Prostate gland (tissue), 2 donors: ENCODE results near the gene ITFG1. TPM values are rescaled to one million over a fixed set of nuclear protein-coding genes. Genes with fewer than 3 reads are reported as not detected.

Experiments used
- DNase-seq: peaks from one replicate; pipeline ENCODE4 v3.0.0-alpha.2; 2019; ENCODE audit warnings: low spot score
- H3K27ac ChIP-seq, 2 donors: fragments of 200-600 bp; sonication (generic); 2 replicates each; pipeline ENCODE4 v1.5.1; 2017 to 2019
- H3K27me3 ChIP-seq: fragments of 200-600 bp; sonication (generic); replicated peaks from 2 replicates; pipeline ENCODE4 v1.5.1; 2019; ENCODE audit not compliant: insufficient read depth
- H3K36me3 ChIP-seq, 2 donors: fragments of 200-600 bp; sonication (generic); 1 replicate in 1 of 2; 2 replicates in 1 of 2; pipeline versions ENCODE4 v1.5.1 to v1.8.1; 2017 to 2019
- H3K4me1 ChIP-seq: fragments of 200-600 bp; sonication (generic); replicated peaks from 2 replicates; pipeline ENCODE4 v1.5.1; 2019
- H3K4me3 ChIP-seq, 2 donors: fragments of 200-600 bp; sonication (generic); 2 replicates each; pipeline ENCODE4 v1.5.1; 2017 to 2019
- H3K9me3 ChIP-seq: fragments of 200-600 bp; sonication (generic); 2 replicates; pipeline ENCODE4 v1.5.1; 2017
- POLR2A ChIP-seq: fragments of 450-650 bp; IDR thresholded peaks from one replicate; pipeline ENCODE4 v1.6.1; 2016; ENCODE audit warnings: antibody characterized with exemption, mild to moderate bottlenecking
- POLR2AphosphoS5 ChIP-seq: sonication (generic); formaldehyde crosslinking; IDR thresholded peaks from one replicate; pipeline ENCODE4 v1.6.1; 2017; ENCODE audit warnings: antibody characterized with exemption
- WGBS: methylation state at CpG from one replicate; pipeline ENCODE4 v1.1.5; 2018; 5-methylcytosine and 5-hydroxymethylcytosine counted together
- intact Hi-C: fragments of 100-400 bp; cut with DNase I; formaldehyde crosslinking; loops from one replicate; pipeline ENCODE4 v1.14.2; 2022
- total RNA-seq, 2 donors: library from RNA; depleted of rRNA; stranded (reverse); fragments of >200 nt; gene quantifications; one replicate each; pipeline ENCODE4 v1.1.0, GENCODE V29; 2016
- TF ChIP-seq, protein P1 (sequence below), 4 experiments: fragments of 200-600 bp in 2 of 4; fragments of 450-650 bp in 2 of 4; sonication (generic) in 2 of 4; IDR thresholded peaks; 1 replicate in 3 of 4; 2 replicates in 1 of 4; pipeline ENCODE4 v1.5.1; 2016 to 2019; ENCODE audit warnings: antibody characterized with exemption in 4 of 4, mild to moderate bottlenecking in 2 of 4, moderate library complexity in 2 of 4

ITFG1 gene
- total RNA-seq, 2 donors from 2014 or later, result 49.1 to 104 TPM

DNA sequence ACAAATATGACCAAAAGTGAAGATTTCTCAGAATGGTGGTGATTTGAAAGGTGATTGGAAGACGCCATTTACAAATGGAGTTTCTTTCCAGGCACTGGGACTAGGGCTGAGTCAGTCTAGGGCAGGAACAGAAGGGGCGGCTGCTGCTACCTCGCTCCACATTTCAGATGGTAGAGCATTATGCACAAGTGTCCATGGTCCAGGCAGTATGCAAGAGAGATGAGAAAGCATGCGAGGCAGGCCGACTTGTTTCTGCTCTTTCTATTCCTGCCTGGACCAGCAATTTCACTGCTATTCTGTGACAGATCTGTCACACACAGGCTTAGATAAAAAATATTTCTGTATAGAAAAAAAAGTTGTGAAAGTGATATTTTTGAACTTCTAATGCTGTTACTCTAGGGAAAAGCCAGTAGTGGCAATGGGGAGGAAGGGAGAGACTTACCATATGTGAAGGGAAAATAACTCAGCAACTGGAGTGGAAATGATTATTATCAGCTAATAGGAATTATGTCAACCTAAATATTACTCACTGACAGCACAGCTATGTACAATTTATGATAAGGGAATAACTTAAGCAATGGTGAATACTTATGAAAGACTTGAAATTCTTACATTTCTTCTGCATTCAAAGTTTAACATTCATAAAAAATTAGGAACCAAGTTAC is 182.4 kb downstream of the ITFG1 start:
- Histone ChIP-seq H3K9me3 (no peaks in the 10 kb centered on the region), H3K4me3 (no peak overlapping the region), H3K27ac (no peak overlapping the region), H3K27me3 (no peaks in the 10 kb centered on the region), H3K36me3 (no peaks in the 10 kb centered on the region), H3K4me1 (no peaks in the 10 kb centered on the region)
- intact Hi-C loops, result no loop called here
- DNase-seq, result no peak
- 98% methylated on average over 5 of the region's 5 CpGs for WGBS
- TF ChIP-seq, protein P1, sequence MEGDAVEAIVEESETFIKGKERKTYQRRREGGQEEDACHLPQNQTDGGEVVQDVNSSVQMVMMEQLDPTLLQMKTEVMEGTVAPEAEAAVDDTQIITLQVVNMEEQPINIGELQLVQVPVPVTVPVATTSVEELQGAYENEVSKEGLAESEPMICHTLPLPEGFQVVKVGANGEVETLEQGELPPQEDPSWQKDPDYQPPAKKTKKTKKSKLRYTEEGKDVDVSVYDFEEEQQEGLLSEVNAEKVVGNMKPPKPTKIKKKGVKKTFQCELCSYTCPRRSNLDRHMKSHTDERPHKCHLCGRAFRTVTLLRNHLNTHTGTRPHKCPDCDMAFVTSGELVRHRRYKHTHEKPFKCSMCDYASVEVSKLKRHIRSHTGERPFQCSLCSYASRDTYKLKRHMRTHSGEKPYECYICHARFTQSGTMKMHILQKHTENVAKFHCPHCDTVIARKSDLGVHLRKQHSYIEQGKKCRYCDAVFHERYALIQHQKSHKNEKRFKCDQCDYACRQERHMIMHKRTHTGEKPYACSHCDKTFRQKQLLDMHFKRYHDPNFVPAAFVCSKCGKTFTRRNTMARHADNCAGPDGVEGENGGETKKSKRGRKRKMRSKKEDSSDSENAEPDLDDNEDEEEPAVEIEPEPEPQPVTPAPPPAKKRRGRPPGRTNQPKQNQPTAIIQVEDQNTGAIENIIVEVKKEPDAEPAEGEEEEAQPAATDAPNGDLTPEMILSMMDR (IDR thresholded peaks at IDR 0.05), result no peak
- TF ChIP-seq POLR2A (no peak), POLR2AphosphoS5 (no peak)

- Histone ChIP-seq H3K9me3 (no peaks in the 10 kb centered on the region), H3K36me3 (no peaks in the 10 kb centered on the region), H3K4me1 (no peaks in the 10 kb centered on the region), H3K27ac (no peak overlapping the region), H3K27me3 (no peaks in the 10 kb centered on the region), H3K4me3 (no peak overlapping the region)
- WGBS, result 39% methylated on average over 1 of the region's 1 CpG
- TF ChIP-seq POLR2A (no peak), POLR2AphosphoS5 (no peak)
- TF ChIP-seq, protein P1 (IDR thresholded peaks at IDR 0.05), result no peak
- no peak for DNase-seq
- intact Hi-C loops, result no loop called here
Observed at GRCh38 chr16:47276522-47276921, 184.3 kb downstream of the ITFG1 start.

- Histone ChIP-seq H3K27me3 (no peaks in the 10 kb centered on the region), H3K27ac (no peak overlapping the region), H3K4me3 (no peak overlapping the region), H3K36me3 (no peaks in the 10 kb centered on the region), H3K9me3 (no peaks in the 10 kb centered on the region), H3K4me1 (no peaks in the 10 kb centered on the region)
- intact Hi-C loops, result no loop called here
- no peak for DNase-seq
- 100% methylated on average over 2 of the region's 2 CpGs for WGBS
- TF ChIP-seq POLR2AphosphoS5 (no peak), POLR2A (no peak)
- TF ChIP-seq, protein P1 (IDR thresholded peaks at IDR 0.05), result no peak
Observed at GRCh38 chr16:47262938-47263337, 197.9 kb downstream of the ITFG1 start.

DNA sequence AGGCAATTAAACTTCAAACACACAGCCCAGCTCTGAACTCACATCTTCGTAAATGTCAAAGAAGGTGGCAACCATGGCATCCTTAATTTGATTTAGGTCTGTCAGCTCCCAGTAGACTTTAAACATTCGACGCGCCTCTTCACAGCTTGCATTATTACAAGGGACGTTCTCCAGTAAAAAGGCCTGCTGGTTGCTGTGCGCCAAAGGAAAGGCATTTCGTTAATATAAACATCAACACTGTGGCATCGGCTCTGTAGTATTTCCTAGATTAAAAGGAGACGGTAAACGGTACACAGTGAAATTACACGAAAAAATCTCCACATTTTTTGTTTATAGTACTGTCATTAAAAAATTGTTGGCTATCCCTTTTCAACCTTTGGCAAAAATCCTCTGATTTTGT is 200.4 kb downstream of the ITFG1 start:
- H3K36me3 ChIP-seq, result no peaks in the 10 kb centered on the region
- no peak overlapping the region for H3K27ac ChIP-seq
- H3K27me3 ChIP-seq, result no peaks in the 10 kb centered on the region
- TF ChIP-seq POLR2A, result no peak
- TF ChIP-seq, protein P1 (IDR thresholded peaks at IDR 0.05), result no peak
- no peak for TF ChIP-seq POLR2AphosphoS5
- no peaks in the 10 kb centered on the region for H3K9me3 ChIP-seq
- intact Hi-C loops, result no loop called here
- DNase-seq, result no peak
- H3K4me1 ChIP-seq, result no peaks in the 10 kb centered on the region
- WGBS, result 60% methylated on average over 11 of the region's 11 CpGs
- H3K4me3 ChIP-seq, result no peak overlapping the region

GRCh38 chr16:47258874-47259461 is 201.9 kb downstream of the ITFG1 start:
- Histone ChIP-seq H3K27me3 (no peaks in the 10 kb centered on the region), H3K9me3 (no peaks in the 10 kb centered on the region), H3K36me3 (no peaks in the 10 kb centered on the region), H3K27ac (no peak overlapping the region), H3K4me3 (no peak overlapping the region), H3K4me1 (no peaks in the 10 kb centered on the region)
- WGBS, result 70% methylated on average over 2 of the region's 2 CpGs
- no peak for DNase-seq
- TF ChIP-seq, protein P1 (IDR thresholded peaks at IDR 0.05), result peak in 1 of 4 experiments; percentile 12
- no peak for TF ChIP-seq POLR2AphosphoS5
- intact Hi-C loops, result no loop called here
